Epithelial cell of esophagus (primary cell): ENCODE data around the gene HRG.

ENCODE experiments used
- DNase-seq: peaks from one replicate; pipeline ENCODE4 v3.0.0; 2010; ENCODE audit warnings: low read depth
- H3K4me3 ChIP-seq: 2 replicates; pipeline ENCODE4 v1.5.1; 2011; ENCODE audit warnings: mild to moderate bottlenecking, low read length, control low read depth
- CTCF ChIP-seq: IDR thresholded peaks from 2 replicates; pipeline ENCODE4 v1.5.1; 2011; ENCODE audit warnings: low read depth, mild to moderate bottlenecking, low read length, control low read depth, inconsistent platforms; ENCODE audit not compliant: insufficient read depth; ENCODE audit errors: missing control alignments

Gene HRG

GRCh38 chr3:186621894-186622650 lies 43.7 kb upstream of the HRG start:
- DNase-seq = no peak
- H3K4me3 ChIP-seq = no peak overlapping the region
- no peak for TF ChIP-seq CTCF

GRCh38 chr3:186622651-186623310 lies 43.0 kb upstream of the HRG start:
- DNase-seq = no peak
- TF ChIP-seq CTCF = no peak
- H3K4me3 ChIP-seq = no peak overlapping the region

- H3K4me3 ChIP-seq = no peak overlapping the region
- no peak for DNase-seq
- TF ChIP-seq CTCF = no peak
Observed at GRCh38 chr3:186624598-186624997, 41.2 kb upstream of the HRG start.

DNA sequence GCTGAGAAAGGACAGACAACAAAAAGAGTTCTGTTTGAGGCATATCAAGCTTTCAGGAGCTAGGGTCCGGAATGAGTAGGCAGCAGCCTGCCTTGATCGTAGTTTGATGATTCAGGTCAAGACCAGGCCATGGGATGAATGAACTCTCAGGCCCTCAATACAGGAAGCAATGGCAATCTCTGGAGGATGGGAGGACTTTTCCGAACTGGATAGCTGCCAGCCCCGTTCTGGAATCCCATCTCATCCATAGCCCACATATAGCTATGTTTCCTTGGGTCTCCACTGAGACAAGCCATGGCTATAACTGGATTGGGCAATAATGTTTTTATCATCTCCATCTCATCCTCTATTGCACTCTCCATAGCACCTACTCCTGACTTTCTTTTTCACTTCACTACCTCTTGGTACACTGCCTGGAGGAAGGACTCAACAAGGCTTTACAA lies 40.2 kb upstream of the HRG start:
- no peak for TF ChIP-seq CTCF
- DNase-seq = no peak
- no peak overlapping the region for H3K4me3 ChIP-seq

DNA sequence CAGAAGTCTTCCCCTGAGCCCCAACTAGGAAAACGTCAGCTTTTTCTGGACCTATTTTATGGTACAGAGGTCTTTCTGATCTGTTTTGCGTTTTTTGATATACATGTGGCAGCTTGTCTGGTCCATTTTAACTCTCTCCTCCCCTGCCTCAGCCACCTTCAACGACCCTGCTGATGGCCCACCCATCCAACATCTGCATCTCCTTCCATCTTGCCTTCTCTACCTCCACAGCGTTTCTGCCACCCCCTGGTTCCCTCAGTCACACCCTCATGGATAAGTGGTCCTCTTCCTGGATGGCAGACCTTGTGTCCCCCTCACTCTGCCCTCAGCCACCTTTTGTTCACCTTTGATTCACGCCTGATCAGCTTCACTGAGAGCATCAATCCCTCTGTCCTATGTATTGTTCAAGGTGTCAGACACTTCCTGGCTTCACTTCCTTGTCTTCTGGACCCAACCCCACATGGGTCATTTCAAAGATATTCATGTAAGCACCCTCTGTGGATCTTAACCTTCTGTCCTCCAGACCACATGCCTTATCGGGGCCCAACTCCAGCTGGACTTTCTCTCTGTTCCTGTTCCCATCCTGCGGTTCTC lies 39.5 kb upstream of the HRG start:
- no peak for TF ChIP-seq CTCF
- DNase-seq = no peak
- no peak overlapping the region for H3K4me3 ChIP-seq

- no peak for TF ChIP-seq CTCF
- DNase-seq = no peak
- no peak overlapping the region for H3K4me3 ChIP-seq
Observed at GRCh38 chr3:186627852-186628414, 37.9 kb upstream of the HRG start.

DNA sequence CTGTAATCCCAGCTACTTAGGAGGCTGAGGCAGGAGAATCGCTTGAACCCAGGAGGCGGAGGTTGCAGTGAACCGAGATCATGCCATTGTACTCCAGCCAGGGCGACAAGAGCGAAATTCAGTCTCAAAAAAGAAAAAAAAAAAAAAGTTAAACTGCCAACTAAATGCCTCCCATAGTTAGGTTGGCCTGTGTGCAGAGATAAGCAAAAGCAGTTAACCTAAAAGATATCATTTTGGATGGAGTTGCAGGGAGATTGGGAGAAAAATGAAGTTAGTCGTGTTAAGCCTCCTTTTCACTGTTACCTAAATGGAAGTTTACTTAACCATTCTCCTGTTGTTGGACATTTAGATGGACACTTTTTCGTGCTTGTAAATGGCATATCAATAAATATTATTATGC lies 37.1 kb upstream of the HRG start:
- TF ChIP-seq CTCF = no peak
- DNase-seq = no peak
- no peak overlapping the region for H3K4me3 ChIP-seq
